WTC11 (cell line): Measurements from ENCODE around the gene COL19A1. TPM values are rescaled to one million over a fixed set of nuclear protein-coding genes. Genes with fewer than 3 reads are reported as not detected.

ENCODE experiments used
- ATAC-seq: fragments of 200-7000 bp; cut with Tn5 transposase; 2 replicates; pipeline ENCODE4 v1.10.0; 2021; ENCODE audit warnings: mild to moderate bottlenecking, moderate library complexity
- CTCF ChIA-PET: fragments of 300-600 bp; sonication (Branson Sonifier 250); formaldehyde crosslinking; loops from one replicate; lab custom pipeline; 2021; ENCODE audit warnings: antibody characterized with exemption; lab: Charles Lee
- POLR2A ChIA-PET: fragments of 350-600 bp; sonication (Branson Sonifier 250); formaldehyde crosslinking; loops from one replicate; lab custom pipeline; 2021; ENCODE audit warnings: antibody characterized with exemption; lab: Charles Lee
- DNase-seq: peaks from one replicate; pipeline ENCODE4 v3.0.0; 2021; ENCODE audit warnings: low spot score
- H3K27ac Mint-ChIP-seq: 2 replicates; pipeline ENCODE4 v1.8.0; 2021; ENCODE audit warnings: mixed read lengths
- H3K27me3 Mint-ChIP-seq: 2 replicates; pipeline ENCODE4 v1.8.0; 2021; ENCODE audit warnings: low read depth, mild to moderate bottlenecking, moderate library complexity, mixed read lengths
- H3K36me3 Mint-ChIP-seq: 2 replicates; pipeline ENCODE4 v1.8.0; 2021; ENCODE audit warnings: mixed read lengths
- H3K4me1 Mint-ChIP-seq: 2 replicates; pipeline ENCODE4 v1.8.0; 2022; ENCODE audit warnings: mixed read lengths
- H3K4me3 Mint-ChIP-seq: 2 replicates; pipeline ENCODE4 v1.8.0; 2021; ENCODE audit warnings: mild to moderate bottlenecking, moderate library complexity, mixed read lengths
- H3K9me3 Mint-ChIP-seq: 2 replicates; pipeline ENCODE4 v1.8.0; 2021; ENCODE audit warnings: mixed read lengths
- AFF4 ChIP-seq: sonication (generic); formaldehyde crosslinking; IDR thresholded peaks from 2 replicates; pipeline ENCODE4 v1.8.1; 2023; ENCODE audit warnings: mild to moderate bottlenecking, missing genetic modification reagents, borderline replicate concordance
- CBFB ChIP-seq: sonication (generic); formaldehyde crosslinking; IDR thresholded peaks from 2 replicates; pipeline ENCODE4 v1.8.1; 2022; ENCODE audit warnings: mild to moderate bottlenecking, low read depth, missing genetic modification reagents
- E2F1 ChIP-seq: sonication (generic); formaldehyde crosslinking; IDR thresholded peaks from 2 replicates; pipeline ENCODE4 v1.8.0; 2022; ENCODE audit warnings: mild to moderate bottlenecking, missing genetic modification reagents
- FOXJ3 ChIP-seq: sonication (generic); formaldehyde crosslinking; IDR thresholded peaks from 2 replicates; pipeline ENCODE4 v1.9.0; 2021; ENCODE audit warnings: missing genetic modification reagents, mild to moderate bottlenecking, borderline replicate concordance
- NR2C2 ChIP-seq: sonication (generic); formaldehyde crosslinking; IDR thresholded peaks from 2 replicates; pipeline ENCODE4 v1.8.0; 2022; ENCODE audit warnings: mild to moderate bottlenecking, missing genetic modification reagents
- RORB ChIP-seq: fragments of 250-450 bp; sonication (Bioruptor Pico); IDR thresholded peaks from 2 replicates; pipeline ENCODE4 v1.9.0; 2021; ENCODE audit warnings: mild to moderate bottlenecking
- ZNF219 ChIP-seq: sonication (generic); formaldehyde crosslinking; IDR thresholded peaks from 2 replicates; pipeline ENCODE4 v1.8.0; 2023; ENCODE audit warnings: missing genetic modification reagents, mild to moderate bottlenecking, borderline replicate concordance
- ZNF232 ChIP-seq: sonication (generic); formaldehyde crosslinking; IDR thresholded peaks from 2 replicates; pipeline ENCODE4 v1.8.0; 2022; ENCODE audit warnings: mild to moderate bottlenecking, missing genetic modification reagents
- ZNF281 ChIP-seq: sonication (generic); formaldehyde crosslinking; IDR thresholded peaks from 2 replicates; pipeline ENCODE4 v1.8.0; 2023; ENCODE audit warnings: mild to moderate bottlenecking, missing genetic modification reagents
- ZNF396 ChIP-seq: fragments of 250-450 bp; sonication (Bioruptor Pico); IDR thresholded peaks from 2 replicates; pipeline ENCODE4 v1.8.0; 2021; ENCODE audit warnings: mild to moderate bottlenecking, moderate library complexity, borderline replicate concordance
- ZNF416 ChIP-seq: fragments of 250-450 bp; sonication (Bioruptor Pico); IDR thresholded peaks from 2 replicates; pipeline ENCODE4 v1.9.0; 2021; ENCODE audit warnings: mild to moderate bottlenecking, inconsistent platforms
- ZNF423 ChIP-seq: fragments of 250-450 bp; sonication (Bioruptor Pico); IDR thresholded peaks from 2 replicates; pipeline ENCODE4 v2.1.2; 2022; ENCODE audit warnings: mild to moderate bottlenecking, moderate library complexity
- total RNA-seq: library from RNA; stranded (reverse); gene quantifications from 3 replicates; pipeline ENCODE4 v1.2.3, GENCODE V29; 2021
- TF ChIP-seq, protein P1 (sequence below): fragments of 250-450 bp; sonication (Bioruptor Pico); IDR thresholded peaks from 2 replicates; pipeline ENCODE4 v1.9.0; 2021; ENCODE audit warnings: mild to moderate bottlenecking
- TF ChIP-seq, protein P2 (sequence below): sonication (generic); formaldehyde crosslinking; IDR thresholded peaks from 2 replicates; pipeline ENCODE4 v1.8.1; 2022; ENCODE audit warnings: low read depth, missing genetic modification reagents, borderline replicate concordance
- TF ChIP-seq, protein P3 (sequence below): fragments of 250-450 bp; sonication (Bioruptor Pico); IDR thresholded peaks from 2 replicates; pipeline ENCODE4 v1.9.0; 2021; ENCODE audit warnings: mild to moderate bottlenecking
- TF ChIP-seq, protein P4 (sequence below): sonication (generic); formaldehyde crosslinking; IDR thresholded peaks from 2 replicates; pipeline ENCODE4 v1.8.1; 2022; ENCODE audit warnings: low read depth, mild to moderate bottlenecking, moderate library complexity, missing genetic modification reagents, borderline replicate concordance

Gene COL19A1
- total RNA-seq, 1 experiment from 2014 or later, result not detected

DNA sequence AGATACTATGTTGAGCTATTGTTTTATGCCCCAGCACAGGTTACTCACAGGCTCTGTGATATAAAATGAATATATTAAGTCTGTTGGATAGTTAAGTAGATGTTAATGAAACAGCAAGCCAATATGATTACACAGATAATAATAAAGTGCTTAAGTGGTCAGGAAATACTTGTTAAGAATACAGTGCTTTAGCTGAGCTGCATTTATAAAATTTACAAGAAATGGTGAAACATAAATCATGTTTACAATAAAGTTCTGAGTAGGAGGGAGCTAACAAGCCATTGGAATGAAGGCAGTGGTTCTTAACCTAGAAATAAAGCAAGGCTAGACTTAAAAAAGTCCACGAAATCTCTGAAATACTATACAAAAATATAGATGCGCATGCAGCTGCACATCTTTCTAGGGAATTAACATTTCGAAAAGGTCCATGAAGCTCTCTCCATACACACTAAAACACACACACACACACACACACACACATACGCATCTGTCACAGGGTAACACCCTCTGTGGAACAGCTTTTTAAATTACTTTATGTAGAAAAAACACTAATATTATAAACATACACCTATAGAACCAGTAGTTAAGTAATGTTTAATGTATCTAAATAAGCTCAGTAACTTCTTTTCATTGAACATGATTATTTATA lies 349.2 kb downstream of the COL19A1 start:
- TF ChIP-seq E2F1 (CRISPR knock-in tag), result no peak
- TF ChIP-seq, protein P1, sequence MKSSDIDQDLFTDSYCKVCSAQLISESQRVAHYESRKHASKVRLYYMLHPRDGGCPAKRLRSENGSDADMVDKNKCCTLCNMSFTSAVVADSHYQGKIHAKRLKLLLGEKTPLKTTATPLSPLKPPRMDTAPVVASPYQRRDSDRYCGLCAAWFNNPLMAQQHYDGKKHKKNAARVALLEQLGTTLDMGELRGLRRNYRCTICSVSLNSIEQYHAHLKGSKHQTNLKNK (CRISPR knock-in tag), result no peak
- TF ChIP-seq ZNF219 (CRISPR knock-in tag), result no peak
- ATAC-seq, result no peak
- POLR2A ChIA-PET, result no interaction called here
- Mint-ChIP-seq H3K9me3 (no peaks in the 10 kb centered on the region), H3K27ac (no peak overlapping the region), H3K27me3 (no peaks in the 10 kb centered on the region), H3K4me1 (no peaks in the 10 kb centered on the region), H3K36me3 (no peaks in the 10 kb centered on the region), H3K4me3 (no peak overlapping the region)
- CTCF ChIA-PET, result no interaction called here
- DNase-seq, result no peak

DNA sequence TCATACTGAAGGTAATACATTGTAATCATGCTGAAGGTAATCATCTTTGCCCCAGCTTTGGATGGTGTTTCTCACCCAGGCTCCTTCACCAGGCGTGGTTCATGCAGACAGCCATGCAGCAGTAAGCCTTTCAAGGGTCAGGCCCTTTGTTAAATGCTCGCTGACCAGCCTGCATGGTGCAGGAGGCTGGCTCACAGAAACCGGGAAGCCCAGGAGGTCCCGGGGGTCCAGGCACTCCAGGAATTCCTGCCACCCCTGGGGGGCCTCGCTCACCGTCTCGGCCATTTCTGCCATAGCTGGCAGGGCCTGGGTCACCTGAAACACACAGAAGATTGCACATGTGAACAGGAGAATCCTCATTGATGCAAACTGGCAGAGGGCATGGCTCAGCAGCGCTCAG lies 350.4 kb downstream of the COL19A1 start:
- ChIA-PET POLR2A (no interaction called here), CTCF (interaction anchor here (0.8 kb wide), 1 partner anchor 152 kb away, joined by 4 read pairs; no protein-coding TSS in a partner anchor)
- Mint-ChIP-seq H3K9me3 (no peaks in the 10 kb centered on the region), H3K27ac (no peak overlapping the region), H3K27me3 (no peaks in the 10 kb centered on the region), H3K36me3 (no peaks in the 10 kb centered on the region), H3K4me3 (no peak overlapping the region), H3K4me1 (no peaks in the 10 kb centered on the region)
- ATAC-seq (peak; percentile 53), DNase-seq (no peak)
- TF ChIP-seq NR2C2 (CRISPR knock-in tag), result no peak
- peak; percentile 32; the same call in 1 of the 2 replicates for TF ChIP-seq ZNF423 (CRISPR knock-in tag)

DNA sequence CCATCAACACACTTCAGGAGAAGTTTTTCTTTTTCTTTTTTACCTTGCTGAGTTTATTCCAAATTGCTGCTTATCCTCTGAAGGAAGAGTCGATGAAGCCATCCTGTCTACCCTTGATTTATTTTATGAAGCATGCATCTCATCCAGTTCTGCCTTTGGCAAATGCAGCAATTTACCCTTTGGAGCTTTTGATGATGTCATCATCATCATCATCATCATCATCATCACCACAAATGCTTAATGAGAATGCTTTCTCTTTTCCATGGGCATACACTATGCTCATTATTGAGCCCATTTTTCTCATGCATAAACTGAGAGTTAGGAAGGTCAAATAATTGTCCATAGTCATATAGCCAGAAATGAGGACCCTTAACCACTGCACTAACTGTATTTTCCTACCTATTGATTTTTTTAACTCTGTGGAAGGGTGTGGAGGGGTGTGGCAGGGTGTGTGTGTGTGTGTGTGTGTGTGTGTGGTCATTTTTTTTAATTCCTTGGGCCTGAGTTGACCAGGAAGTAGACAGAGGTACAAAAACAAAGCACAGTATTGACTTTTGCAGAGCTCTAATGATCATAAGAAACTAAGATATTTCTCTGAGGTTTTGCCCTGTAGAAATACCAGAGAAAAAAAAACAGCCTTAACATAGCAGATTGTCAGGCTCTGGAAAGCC lies 353.7 kb downstream of the COL19A1 start:
- Mint-ChIP-seq H3K9me3 (no peaks in the 10 kb centered on the region), H3K4me3 (no peak overlapping the region), H3K36me3 (no peaks in the 10 kb centered on the region), H3K27me3 (no peaks in the 10 kb centered on the region), H3K4me1 (no peaks in the 10 kb centered on the region), H3K27ac (no peak overlapping the region)
- ATAC-seq, result no peak
- POLR2A ChIA-PET, result no interaction called here
- no peak for DNase-seq
- CTCF ChIA-PET, result interaction anchor here (1.0 to 3.1 kb wide), 11 partner anchors 8 to 736 kb away, joined by 3 to 83 read pairs (median 9); no protein-coding TSS in a partner anchor
- no peak for TF ChIP-seq RORB (CRISPR knock-in tag)
- no peak for TF ChIP-seq ZNF281
- TF ChIP-seq, protein P2, sequence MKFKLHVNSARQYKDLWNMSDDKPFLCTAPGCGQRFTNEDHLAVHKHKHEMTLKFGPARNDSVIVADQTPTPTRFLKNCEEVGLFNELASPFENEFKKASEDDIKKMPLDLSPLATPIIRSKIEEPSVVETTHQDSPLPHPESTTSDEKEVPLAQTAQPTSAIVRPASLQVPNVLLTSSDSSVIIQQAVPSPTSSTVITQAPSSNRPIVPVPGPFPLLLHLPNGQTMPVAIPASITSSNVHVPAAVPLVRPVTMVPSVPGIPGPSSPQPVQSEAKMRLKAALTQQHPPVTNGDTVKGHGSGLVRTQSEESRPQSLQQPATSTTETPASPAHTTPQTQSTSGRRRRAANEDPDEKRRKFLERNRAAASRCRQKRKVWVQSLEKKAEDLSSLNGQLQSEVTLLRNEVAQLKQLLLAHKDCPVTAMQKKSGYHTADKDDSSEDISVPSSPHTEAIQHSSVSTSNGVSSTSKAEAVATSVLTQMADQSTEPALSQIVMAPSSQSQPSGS (CRISPR knock-in tag), result no peak
- TF ChIP-seq, protein P3, sequence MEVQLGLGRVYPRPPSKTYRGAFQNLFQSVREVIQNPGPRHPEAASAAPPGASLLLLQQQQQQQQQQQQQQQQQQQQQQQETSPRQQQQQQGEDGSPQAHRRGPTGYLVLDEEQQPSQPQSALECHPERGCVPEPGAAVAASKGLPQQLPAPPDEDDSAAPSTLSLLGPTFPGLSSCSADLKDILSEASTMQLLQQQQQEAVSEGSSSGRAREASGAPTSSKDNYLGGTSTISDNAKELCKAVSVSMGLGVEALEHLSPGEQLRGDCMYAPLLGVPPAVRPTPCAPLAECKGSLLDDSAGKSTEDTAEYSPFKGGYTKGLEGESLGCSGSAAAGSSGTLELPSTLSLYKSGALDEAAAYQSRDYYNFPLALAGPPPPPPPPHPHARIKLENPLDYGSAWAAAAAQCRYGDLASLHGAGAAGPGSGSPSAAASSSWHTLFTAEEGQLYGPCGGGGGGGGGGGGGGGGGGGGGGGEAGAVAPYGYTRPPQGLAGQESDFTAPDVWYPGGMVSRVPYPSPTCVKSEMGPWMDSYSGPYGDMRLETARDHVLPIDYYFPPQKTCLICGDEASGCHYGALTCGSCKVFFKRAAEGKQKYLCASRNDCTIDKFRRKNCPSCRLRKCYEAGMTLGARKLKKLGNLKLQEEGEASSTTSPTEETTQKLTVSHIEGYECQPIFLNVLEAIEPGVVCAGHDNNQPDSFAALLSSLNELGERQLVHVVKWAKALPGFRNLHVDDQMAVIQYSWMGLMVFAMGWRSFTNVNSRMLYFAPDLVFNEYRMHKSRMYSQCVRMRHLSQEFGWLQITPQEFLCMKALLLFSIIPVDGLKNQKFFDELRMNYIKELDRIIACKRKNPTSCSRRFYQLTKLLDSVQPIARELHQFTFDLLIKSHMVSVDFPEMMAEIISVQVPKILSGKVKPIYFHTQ (CRISPR knock-in tag), result no peak
- no peak for TF ChIP-seq AFF4 (CRISPR knock-in tag)
- no peak for TF ChIP-seq ZNF232 (CRISPR knock-in tag)
- TF ChIP-seq, protein P4, sequence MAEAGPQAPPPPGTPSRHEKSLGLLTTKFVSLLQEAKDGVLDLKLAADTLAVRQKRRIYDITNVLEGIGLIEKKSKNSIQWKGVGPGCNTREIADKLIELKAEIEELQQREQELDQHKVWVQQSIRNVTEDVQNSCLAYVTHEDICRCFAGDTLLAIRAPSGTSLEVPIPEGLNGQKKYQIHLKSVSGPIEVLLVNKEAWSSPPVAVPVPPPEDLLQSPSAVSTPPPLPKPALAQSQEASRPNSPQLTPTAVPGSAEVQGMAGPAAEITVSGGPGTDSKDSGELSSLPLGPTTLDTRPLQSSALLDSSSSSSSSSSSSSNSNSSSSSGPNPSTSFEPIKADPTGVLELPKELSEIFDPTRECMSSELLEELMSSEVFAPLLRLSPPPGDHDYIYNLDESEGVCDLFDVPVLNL (CRISPR knock-in tag), result no peak
- TF ChIP-seq FOXJ3 (CRISPR knock-in tag), result no peak
- TF ChIP-seq ZNF416 (CRISPR knock-in tag), result no peak
- TF ChIP-seq ZNF396, result no peak
- TF ChIP-seq CBFB (CRISPR knock-in tag), result no peak
